Ovary (tissue), 9 donors: Measurements from ENCODE around the gene MVP. TPM values are rescaled to one million over a fixed set of nuclear protein-coding genes. Genes with fewer than 3 reads are reported as not detected.

Source experiments
- DNase-seq, 5 donors: peaks; one replicate each; pipeline ENCODE4 v3.0.0-alpha.2; 2019 to 2020
- H3K27ac ChIP-seq, 2 donors: fragments of 200-600 bp; one replicate each; pipeline versions ENCODE4 v1.5.1 to v1.8.0; 2019 to 2022
- H3K27me3 ChIP-seq: fragments of 200-600 bp; one replicate; pipeline ENCODE4 v1.8.0; 2022
- H3K36me3 ChIP-seq: fragments of 200-600 bp; sonication (generic); one replicate; pipeline ENCODE4 v1.5.1; 2019
- H3K4me1 ChIP-seq: one replicate; pipeline ENCODE4 v1.8.1; 2013; ENCODE audit warnings: mild to moderate bottlenecking, moderate library complexity; ENCODE audit not compliant: insufficient read depth
- H3K4me3 ChIP-seq: fragments of 200-600 bp; sonication (generic); one replicate; pipeline ENCODE4 v1.5.1; 2017
- H3K9me3 ChIP-seq, 2 donors: fragments of 200-600 bp in 1 of 2; sonication (generic) in 1 of 2; one replicate each; pipeline versions ENCODE4 v1.5.1 to v1.8.1; 2013 to 2019; ENCODE audit warnings: mild to moderate bottlenecking in 1 of 2, moderate library complexity in 1 of 2
- CTCF ChIP-seq, 3 donors: fragments of 450-650 bp in 2 of 3; fragments of 200-600 bp in 1 of 3; IDR thresholded peaks; one replicate each; pipeline versions ENCODE4 v1.5.1 to v1.8.0; 2016 to 2022; ENCODE audit warnings: antibody characterized with exemption in 3 of 3, mild to moderate bottlenecking in 1 of 3
- EP300 ChIP-seq: sonication (generic); formaldehyde crosslinking; IDR thresholded peaks from one replicate; pipeline ENCODE4 v1.6.1; 2017; ENCODE audit warnings: antibody characterized with exemption
- POLR2A ChIP-seq: fragments of 450-650 bp; IDR thresholded peaks from one replicate; pipeline ENCODE4 v1.6.1; 2017; ENCODE audit warnings: antibody characterized with exemption, mild to moderate bottlenecking, moderate library complexity
- WGBS, 3 donors: extraction: QIAGEN DNeasy Blood & Tissue Kit in 1 of 3; methylation state at CpG; one replicate each; pipeline versions ENCODE4 v1.1.5 to v1.1.7; 2013 to 2017; 5-methylcytosine and 5-hydroxymethylcytosine counted together
- intact Hi-C, 4 donors: fragments of 100-400 bp; cut with DNase I; formaldehyde crosslinking; loops; one replicate each; pipeline versions ENCODE4 v1.11.0 to v1.15.1; 2022 to 2023
- polyA plus RNA-seq, 2 donors: library from polyadenylated mRNA; stranded (reverse); fragments of 200-250 nt in 1 of 2; fragments of 350-450 nt in 1 of 2; fragmentation: Illumina TruSeq in 1 of 2; extraction: RNeasy Lipid Tissue Mini Kit (QIAGEN cat#74804) in 1 of 2; gene quantifications; one replicate each; pipeline ENCODE4 v1.2.3, GENCODE V29; 2013 to 2014
- total RNA-seq, 7 donors: library from RNA; depleted of rRNA in 2 of 7; stranded (reverse); fragments of >200 nt in 2 of 7; fragmentation: NEBNext Ultra II Directional in 3 of 7; extraction: Animal tissue kit (Norgen Biotek cat#: 25700) in 3 of 7; gene quantifications; one replicate each; pipeline versions ENCODE4 v1.1.0 to v1.2.4, GENCODE V29; 2016 to 2023
- donor health status: DM: no; HTN: no; CAD: no; lungs with moderate emphysema.
- donor health status: DM: no; HTN: no; CAD: no.
- donor health status: Bipolar disorder and iron deficiency.
- donor health status: DM: yes; HTN: yes; CAD: no.
- donor health status: DM: no; HTN: no; CAD: no.
- donor health status: DM: yes; HTN: yes; CAD: no.

The MVP gene
- total and polyA plus RNA-seq, 9 donors, result 56.4 to 191 (median 129) TPM

- H3K9me3 ChIP-seq, result no peaks in the 10 kb centered on the region
- DNase-seq, result peak; percentile 67 to 80 (median 78)
- H3K36me3 ChIP-seq, result no peaks in the 10 kb centered on the region
- peak overlapping the region; percentile 72 for H3K4me3 ChIP-seq
- intact Hi-C loops, result loop anchor here in 2 of 4 donors (2.0 to 10.0 kb wide), 3 partner anchors 42 to 200 kb away; no protein-coding TSS in a partner anchor
- H3K27ac ChIP-seq, result peak overlapping the region; percentile 76 to 89
- 1 to 2% (median 1%) methylated on average over 39 to 99 of the region's 99 CpGs for WGBS, 3 donors
- no peak for TF ChIP-seq EP300
- no peak for TF ChIP-seq POLR2A
- TF ChIP-seq CTCF (IDR thresholded peaks at IDR 0.05), result no peak
- no peaks in the 10 kb centered on the region for H3K27me3 ChIP-seq
- H3K4me1 ChIP-seq, result peaks cover 18% of the 10 kb centered on the region
Measured at GRCh38 chr16:29806641-29807425, 13.4 kb upstream of the MVP start.

- WGBS, 3 donors, result 1 to 3% (median 2%) methylated on average over 44 to 69 of the region's 69 CpGs
- intact Hi-C loops, result loop anchor here in 2 of 4 donors (2.0 to 10.0 kb wide), 3 partner anchors 41 to 200 kb away; no protein-coding TSS in a partner anchor
- peaks cover 18% of the 10 kb centered on the region for H3K4me1 ChIP-seq
Measured at GRCh38 chr16:29807426-29808218, 12.6 kb upstream of the MVP start.

GRCh38 chr16:29808219-29808900 lies 11.9 kb upstream of the MVP start:
- WGBS, 3 donors, result 28 to 42% (median 30%) methylated on average over 25 of the region's 25 CpGs
- peak overlapping the region; percentile 72 for H3K4me3 ChIP-seq
- H3K9me3 ChIP-seq, result no peaks in the 10 kb centered on the region
- no peak for TF ChIP-seq EP300
- no peak for TF ChIP-seq CTCF (IDR thresholded peaks at IDR 0.05)
- no peak for TF ChIP-seq POLR2A
- H3K36me3 ChIP-seq, result no peaks in the 10 kb centered on the region
- intact Hi-C loops, result loop anchor here in 2 of 4 donors (5.0 to 10.0 kb wide), 2 partner anchors 196 to 199 kb away; no protein-coding TSS in a partner anchor
- H3K4me1 ChIP-seq, result peaks cover 23% of the 10 kb centered on the region
- H3K27me3 ChIP-seq, result no peaks in the 10 kb centered on the region
- H3K27ac ChIP-seq, result peak overlapping the region; percentile 74 to 89
- DNase-seq, result peak; percentile 45 to 70 (median 55)

More at GRCh38 chr16:29807426-29808218, 12.6 kb upstream of the MVP start:
- Histone ChIP-seq H3K27ac (peak overlapping the region; percentile 74 to 89), H3K27me3 (no peaks in the 10 kb centered on the region), H3K4me3 (peak overlapping the region; percentile 72), H3K9me3 (no peaks in the 10 kb centered on the region), H3K36me3 (no peaks in the 10 kb centered on the region)
- TF ChIP-seq CTCF (IDR thresholded peaks at IDR 0.05) (peak; percentile 35 to 81 (median 54)), POLR2A (no peak)
- peak; percentile 84 to 89 (median 87) for DNase-seq
